Activated CD4-positive, alpha-beta T cell treated with anti-CD3 and anti-CD28 coated beads, Interleukin-2, amount 10 ng/mL, durations not matched to agents 24 days and 14 days (primary cell): ENCODE data around the gene PLAC8. TPM values are rescaled to one million over a fixed set of nuclear protein-coding genes. Genes with fewer than 3 reads are reported as not detected.

Experiments
- total RNA-seq: library from RNA; stranded (reverse); gene quantifications from 2 replicates; pipeline ENCODE4 v1.2.3, GENCODE V29; 2022

The PLAC8 gene
- total RNA-seq, 1 donor from 2014 or later = 41.2 TPM

Other genes starting within 250 kb of the PLAC8 start
- gene SEC31A, start 223.6 kb downstream of the PLAC8 start, total RNA-seq = 122 and 125 TPM in 2 replicates
- gene THAP9, start 214.0 kb downstream of the PLAC8 start, total RNA-seq = 1.7 and 3.7 TPM in 2 replicates
- gene LIN54, start 103.9 kb downstream of the PLAC8 start, total RNA-seq = 25.4 and 28.8 TPM in 2 replicates
- 36.5 and 37.5 TPM in 2 replicates for gene COPS4, start 79.5 kb downstream of the PLAC8 start, total RNA-seq
- 20.5 and 20.7 TPM in 2 replicates for gene COQ2, start 170.1 kb upstream of the PLAC8 start, total RNA-seq
- 17.7 and 19.8 TPM in 2 replicates for gene HPSE, start 220.1 kb upstream of the PLAC8 start, total RNA-seq